ENCODE measurements around the gene IL17C.

- TF ChIP-seq CTCF (IDR thresholded peaks at IDR 0.05) = no peak
- no peak for TF ChIP-seq POLR2AphosphoS5 (IDR thresholded peaks at IDR 0.05; ENCODE audit: low read depth, low read length)
- TF ChIP-seq TAF1 (IDR thresholded peaks at IDR 0.05; ENCODE audit: borderline replicate concordance, low read depth, low read length) = no peak
- no peak for TF ChIP-seq RCOR1 (IDR thresholded peaks at IDR 0.05; ENCODE audit: low read length)
- no peak for TF ChIP-seq USF2 (IDR thresholded peaks at IDR 0.05; ENCODE audit: borderline replicate concordance, low read depth, low read length)
- no peak for TF ChIP-seq FOXM1 (IDR thresholded peaks at IDR 0.05; ENCODE audit: low read depth)
- TF ChIP-seq NRF1 (IDR thresholded peaks at IDR 0.05; ENCODE audit: low read depth, low read length) = no peak
- no peak for TF ChIP-seq CHD2 (IDR thresholded peaks at IDR 0.05; ENCODE audit: low read length, partially characterized antibody)
- no peak for TF ChIP-seq REST (IDR thresholded peaks at IDR 0.05; ENCODE audit: low read depth, low read length)
- TF ChIP-seq EZH2phosphoT487 (IDR thresholded peaks at IDR 0.05; ENCODE audit: borderline replicate concordance, low read depth) = no peak
- TF ChIP-seq RFX5 (IDR thresholded peaks at IDR 0.05; ENCODE audit: low read length) = no peak
- TF ChIP-seq EP300 (IDR thresholded peaks at IDR 0.05; ENCODE audit: borderline replicate concordance in 1 of 2, low read depth in 1 of 2, low read length in 1 of 2) = no peak
- TF ChIP-seq MAX (IDR thresholded peaks at IDR 0.05; ENCODE audit: low read depth) = no peak
These were observed 23.1 kb downstream of the IL17C start for GRCh38 chr16:88661468-88661867.

Measured in SK-N-SH (cell line).